ENCODE results near the gene LGR6.

LGR6 gene

DNA sequence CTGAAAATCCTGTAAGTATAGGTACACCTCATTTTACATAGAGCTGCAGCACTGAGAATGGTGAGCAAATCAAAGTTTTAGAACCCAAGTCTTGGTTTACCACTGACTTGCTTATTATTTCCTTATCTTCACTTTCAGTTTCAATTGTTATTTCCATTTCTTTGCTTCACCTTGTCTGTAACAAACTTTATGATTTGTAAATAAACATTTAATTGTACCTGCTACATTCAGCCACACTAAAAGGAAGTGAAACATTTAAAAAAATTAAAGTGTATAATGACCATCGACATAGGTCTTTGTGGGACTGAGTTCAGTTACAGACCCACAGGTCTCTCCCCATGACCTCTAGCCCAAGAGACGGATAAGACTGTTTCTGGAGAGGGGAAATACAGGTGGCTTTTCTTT is 34.4 kb downstream of the LGR6 start:
- no peaks in the 10 kb centered on the region for H3K27me3 ChIP-seq
- no peak overlapping the region for H3K4me3 ChIP-seq (ENCODE audit: low read depth, low read length)
- no peaks in the 10 kb centered on the region for H3K36me3 ChIP-seq
- no peak for DNase-seq
- H3K9me3 ChIP-seq: no peaks in the 10 kb centered on the region
- TF ChIP-seq, protein P1, sequence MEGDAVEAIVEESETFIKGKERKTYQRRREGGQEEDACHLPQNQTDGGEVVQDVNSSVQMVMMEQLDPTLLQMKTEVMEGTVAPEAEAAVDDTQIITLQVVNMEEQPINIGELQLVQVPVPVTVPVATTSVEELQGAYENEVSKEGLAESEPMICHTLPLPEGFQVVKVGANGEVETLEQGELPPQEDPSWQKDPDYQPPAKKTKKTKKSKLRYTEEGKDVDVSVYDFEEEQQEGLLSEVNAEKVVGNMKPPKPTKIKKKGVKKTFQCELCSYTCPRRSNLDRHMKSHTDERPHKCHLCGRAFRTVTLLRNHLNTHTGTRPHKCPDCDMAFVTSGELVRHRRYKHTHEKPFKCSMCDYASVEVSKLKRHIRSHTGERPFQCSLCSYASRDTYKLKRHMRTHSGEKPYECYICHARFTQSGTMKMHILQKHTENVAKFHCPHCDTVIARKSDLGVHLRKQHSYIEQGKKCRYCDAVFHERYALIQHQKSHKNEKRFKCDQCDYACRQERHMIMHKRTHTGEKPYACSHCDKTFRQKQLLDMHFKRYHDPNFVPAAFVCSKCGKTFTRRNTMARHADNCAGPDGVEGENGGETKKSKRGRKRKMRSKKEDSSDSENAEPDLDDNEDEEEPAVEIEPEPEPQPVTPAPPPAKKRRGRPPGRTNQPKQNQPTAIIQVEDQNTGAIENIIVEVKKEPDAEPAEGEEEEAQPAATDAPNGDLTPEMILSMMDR (IDR thresholded peaks at IDR 0.05; ENCODE audit: low read depth, low read length): no peak
- no peaks in the 10 kb centered on the region for H3K4me1 ChIP-seq

DNA sequence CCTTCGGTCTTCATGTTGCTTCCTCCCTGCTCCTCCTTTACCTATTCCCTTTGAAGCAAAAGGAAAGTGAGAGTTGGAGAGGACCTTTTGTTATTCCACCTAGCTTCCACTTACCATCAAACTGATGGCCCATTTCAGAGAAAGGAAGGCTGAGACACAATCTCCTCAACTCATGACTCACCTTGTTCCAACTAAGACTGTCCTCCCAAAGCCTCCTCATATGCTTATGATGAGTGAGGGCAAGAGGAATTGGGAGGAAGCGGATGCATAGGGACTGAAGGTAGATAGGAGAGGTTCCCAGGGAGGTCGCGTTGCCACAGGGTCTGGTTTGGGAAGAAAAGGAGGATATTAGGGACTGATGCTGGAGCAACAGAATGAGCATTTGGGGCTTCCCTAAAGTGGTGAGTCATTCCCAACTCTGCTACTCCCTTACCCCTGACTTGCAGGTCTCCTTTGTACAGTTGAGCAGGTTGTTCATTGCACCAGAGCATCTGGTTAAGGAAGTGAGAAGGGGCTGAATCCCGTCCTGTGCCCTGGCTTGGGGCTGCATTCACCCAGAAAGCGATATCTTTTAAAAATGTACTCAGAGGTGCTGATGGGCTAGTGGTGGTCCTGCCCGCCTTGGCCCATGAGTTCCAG is 35.0 kb downstream of the LGR6 start:
- no peak overlapping the region for H3K4me3 ChIP-seq (ENCODE audit: low read depth, low read length)
- no peaks in the 10 kb centered on the region for H3K4me1 ChIP-seq
- no peak for DNase-seq
- H3K27me3 ChIP-seq: no peaks in the 10 kb centered on the region
- TF ChIP-seq, protein P1 (IDR thresholded peaks at IDR 0.05; ENCODE audit: low read depth, low read length): no peak
- H3K36me3 ChIP-seq: no peaks in the 10 kb centered on the region
- H3K9me3 ChIP-seq: no peaks in the 10 kb centered on the region

DNA sequence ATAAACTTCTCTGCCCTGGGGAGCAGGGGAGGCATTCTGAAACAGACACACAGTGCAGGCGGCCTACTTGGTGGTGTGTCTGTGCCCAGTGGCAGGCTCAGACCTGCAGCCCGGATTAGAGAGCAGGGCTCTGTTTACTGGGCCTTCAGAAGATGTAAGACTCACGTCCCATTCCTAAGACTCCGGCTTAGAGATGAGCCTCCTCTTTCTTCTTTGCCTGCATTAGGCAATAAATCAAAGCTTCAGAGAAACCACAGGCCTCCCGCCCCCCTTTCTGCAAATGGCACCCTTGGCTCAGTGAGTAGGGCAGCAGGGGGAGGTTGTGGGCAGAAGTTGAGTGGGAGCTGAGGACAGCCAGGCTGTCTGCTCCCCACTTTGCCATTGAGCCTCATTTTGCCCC is 35.8 kb downstream of the LGR6 start:
- DNase-seq: no peak
- no peak overlapping the region for H3K4me3 ChIP-seq (ENCODE audit: low read depth, low read length)
- TF ChIP-seq, protein P1 (IDR thresholded peaks at IDR 0.05; ENCODE audit: low read depth, low read length): no peak
- H3K36me3 ChIP-seq: no peaks in the 10 kb centered on the region
- H3K9me3 ChIP-seq: no peaks in the 10 kb centered on the region
- no peaks in the 10 kb centered on the region for H3K4me1 ChIP-seq
- H3K27me3 ChIP-seq: no peaks in the 10 kb centered on the region

DNA sequence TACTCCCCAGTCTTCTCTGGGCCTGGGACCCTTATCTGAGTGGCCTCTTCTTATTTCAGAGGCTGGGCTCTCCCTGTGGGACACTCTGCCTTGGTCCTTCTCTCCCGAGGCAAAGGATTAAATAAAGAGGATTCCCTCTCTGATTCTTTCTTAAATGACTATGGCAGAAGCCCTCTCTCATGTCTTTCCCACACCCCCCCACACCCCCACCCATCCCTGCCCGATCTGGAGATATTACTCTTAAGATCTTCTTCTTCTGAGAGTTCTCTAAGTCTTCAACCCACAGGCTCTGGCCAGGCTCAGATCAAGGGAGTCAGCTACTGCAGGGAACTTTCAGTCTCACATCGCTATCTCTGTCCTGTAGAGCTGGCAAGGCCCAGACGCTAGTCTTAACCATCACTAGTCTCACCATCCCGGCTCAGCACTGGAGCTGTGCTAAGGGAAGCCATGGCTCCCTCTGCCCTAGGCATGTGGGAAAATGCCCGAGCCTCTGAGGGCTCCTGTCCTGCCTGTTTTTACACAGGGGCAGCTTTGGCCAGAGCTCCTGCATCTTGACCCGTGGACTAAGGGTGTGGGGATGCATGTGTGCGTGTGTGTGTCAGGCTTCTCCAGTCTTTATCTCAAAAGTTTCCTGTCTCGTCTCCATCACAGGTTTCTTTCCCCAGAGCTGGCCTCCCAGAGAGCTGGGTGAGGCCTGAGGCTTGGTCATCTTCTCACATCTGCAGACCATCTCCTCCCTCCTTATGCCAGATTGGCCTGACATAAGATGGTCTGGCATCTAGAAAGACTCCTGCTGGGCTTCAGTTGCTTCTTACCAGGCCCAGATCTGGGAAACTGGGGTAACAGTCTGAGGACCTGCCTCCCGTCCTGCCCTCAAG is 36.7 kb downstream of the LGR6 start:
- no peak for DNase-seq
- no peaks in the 10 kb centered on the region for H3K36me3 ChIP-seq
- H3K4me3 ChIP-seq (ENCODE audit: low read depth, low read length): no peak overlapping the region
- H3K9me3 ChIP-seq: no peaks in the 10 kb centered on the region
- no peaks in the 10 kb centered on the region for H3K4me1 ChIP-seq
- TF ChIP-seq, protein P1 (IDR thresholded peaks at IDR 0.05; ENCODE audit: low read depth, low read length): no peak
- H3K27me3 ChIP-seq: no peaks in the 10 kb centered on the region

DNA sequence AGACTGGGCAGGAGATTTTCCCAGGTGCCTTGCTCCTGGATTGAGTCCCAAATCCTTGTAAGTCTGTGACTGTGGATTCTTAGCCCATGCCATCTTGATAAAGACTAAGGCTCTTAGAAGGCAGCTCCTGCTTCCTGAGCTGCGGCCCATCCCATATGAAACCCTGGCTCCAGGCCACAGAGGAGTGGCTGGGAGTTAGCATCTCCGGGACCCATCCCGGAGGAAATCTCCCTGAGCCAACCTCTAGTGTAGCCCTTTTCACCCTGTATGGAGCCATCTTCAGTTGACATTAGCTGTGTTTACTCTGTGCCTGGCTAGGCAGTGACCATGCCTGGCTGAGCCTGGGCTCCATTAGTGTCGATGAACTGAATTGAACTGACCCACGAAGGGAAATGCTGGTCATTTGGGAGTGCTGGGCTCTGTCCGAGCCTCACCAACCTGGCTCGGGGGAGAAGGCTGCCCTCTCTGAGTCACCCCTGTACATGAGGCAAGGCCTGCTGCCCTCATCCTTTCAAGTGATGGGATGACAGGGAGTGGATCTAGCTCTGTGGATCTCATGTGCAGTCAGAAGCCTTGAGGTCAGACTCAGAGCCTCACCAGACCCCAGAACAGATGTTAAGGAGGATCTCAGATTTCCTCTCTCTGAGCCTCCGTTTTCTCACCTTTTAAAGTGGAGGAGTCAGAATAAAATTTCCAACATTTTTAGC is 37.5 kb downstream of the LGR6 start:
- no peak for DNase-seq
- Histone ChIP-seq H3K36me3 (no peaks in the 10 kb centered on the region), H3K4me1 (no peaks in the 10 kb centered on the region), H3K9me3 (no peaks in the 10 kb centered on the region), H3K4me3 (ENCODE audit: low read depth, low read length) (no peak overlapping the region), H3K27me3 (no peaks in the 10 kb centered on the region)
- TF ChIP-seq, protein P1 (IDR thresholded peaks at IDR 0.05; ENCODE audit: low read depth, low read length): no peak

All from BE2C (cell line).